ENCODE data around the gene E2F2. TPM values are rescaled to one million over a fixed set of nuclear protein-coding genes. Genes with fewer than 3 reads are reported as not detected.

The E2F2 gene
- under 0.01 and 0.29 TPM in 2 replicates for total RNA-seq

GRCh38 chr1:23530747-23531561 lies at the start of gene E2F2:
E2F2 (minus strand) TSS chr1:23531233; CDS start chr1:23530793, 440 bp downstream.
- DNase-seq (ENCODE audit: insufficient read length, low spot score, missing footprints): peak; percentile 98
- Histone ChIP-seq H3K4me1 (ENCODE audit: insufficient read depth, low read length) (peaks cover 18% of the 10 kb centered on the region), H2AFZ (ENCODE audit: low read length) (peak within 1 kb of the TSS; percentile 93), H3K4me3 (ENCODE audit: insufficient read depth, low read length) (peak within 1 kb of the TSS; percentile 69), H4K20me1 (ENCODE audit: insufficient read depth, low read length) (no peaks in the 10 kb centered on the region), H3K79me2 (ENCODE audit: insufficient read depth, low read length) (no peaks in the 10 kb centered on the region), H3K27ac (ENCODE audit: low read depth, low read length) (no peak within 1 kb of the TSS), H3K27me3 (ENCODE audit: insufficient read depth, low read length) (no peaks in the 10 kb centered on the region), H3K36me3 (ENCODE audit: insufficient read depth, low read length) (no peaks in the 10 kb centered on the region), H3K9me3 (ENCODE audit: low read depth, low read length) (no peaks in the 10 kb centered on the region), H3K4me2 (ENCODE audit: insufficient read depth, low read length) (peak within 1 kb of the TSS; percentile 87)
- TF ChIP-seq CTCF (IDR thresholded peaks at IDR 0.05; ENCODE audit: extremely low read depth, low read depth, low read length): peak; percentile 6

GRCh38 chr1:23578997-23579363 lies 47.9 kb upstream of the E2F2 start:
- no peak for TF ChIP-seq CTCF (IDR thresholded peaks at IDR 0.05; ENCODE audit: extremely low read depth, low read depth, low read length)
- Histone ChIP-seq H3K27ac (ENCODE audit: low read depth, low read length) (peak overlapping the region; percentile 93), H3K9me3 (ENCODE audit: low read depth, low read length) (no peaks in the 10 kb centered on the region), H3K4me1 (ENCODE audit: insufficient read depth, low read length) (peaks cover 43% of the 10 kb centered on the region), H3K4me2 (ENCODE audit: insufficient read depth, low read length) (no peak overlapping the region), H3K36me3 (ENCODE audit: insufficient read depth, low read length) (no peaks in the 10 kb centered on the region), H3K79me2 (ENCODE audit: insufficient read depth, low read length) (no peaks in the 10 kb centered on the region), H4K20me1 (ENCODE audit: insufficient read depth, low read length) (no peaks in the 10 kb centered on the region), H3K27me3 (ENCODE audit: insufficient read depth, low read length) (no peaks in the 10 kb centered on the region), H3K4me3 (ENCODE audit: insufficient read depth, low read length) (no peak overlapping the region), H2AFZ (ENCODE audit: low read length) (no peak overlapping the region)
- no peak for DNase-seq (ENCODE audit: insufficient read length, low spot score, missing footprints)

- Histone ChIP-seq H3K27ac (ENCODE audit: low read depth, low read length) (peak overlapping the region; percentile 93), H3K4me1 (ENCODE audit: insufficient read depth, low read length) (peaks cover 43% of the 10 kb centered on the region)
These were observed 47.4 kb upstream of the E2F2 start for GRCh38 chr1:23578311-23578996.

More at GRCh38 chr1:23578311-23578996, 47.4 kb upstream of the E2F2 start:
- Histone ChIP-seq H3K9me3 (ENCODE audit: low read depth, low read length) (no peaks in the 10 kb centered on the region), H2AFZ (ENCODE audit: low read length) (peak overlapping the region; percentile 48), H3K79me2 (ENCODE audit: insufficient read depth, low read length) (no peaks in the 10 kb centered on the region), H3K36me3 (ENCODE audit: insufficient read depth, low read length) (no peaks in the 10 kb centered on the region), H4K20me1 (ENCODE audit: insufficient read depth, low read length) (no peaks in the 10 kb centered on the region), H3K4me2 (ENCODE audit: insufficient read depth, low read length) (peak overlapping the region; percentile 76), H3K4me3 (ENCODE audit: insufficient read depth, low read length) (no peak overlapping the region), H3K27me3 (ENCODE audit: insufficient read depth, low read length) (no peaks in the 10 kb centered on the region)
- TF ChIP-seq CTCF (IDR thresholded peaks at IDR 0.05; ENCODE audit: extremely low read depth, low read depth, low read length): no peak
- no peak for DNase-seq (ENCODE audit: insufficient read length, low spot score, missing footprints)

Measured in osteoblast (primary cell).